OCI-LY3 (cell line): ENCODE data around the gene PDCD4.

Experiments
- H2AFZ ChIP-seq: fragments of 200-600, 300-600 bp; shearing (Covaris generic); 2 replicates; pipeline ENCODE4 v1.6.0; 2014; ENCODE audit warnings: antibody characterized with exemption, low read depth, low read length
- H3K27ac ChIP-seq: fragments of 200-600, 300-600 bp; sonication (generic); 2 replicates; pipeline ENCODE4 v1.5.1; 2014; ENCODE audit warnings: mild to moderate bottlenecking, low read length, moderate library complexity, mixed read lengths
- H3K27me3 ChIP-seq: fragments of 200-600, 300-600 bp; sonication (generic); 2 replicates; pipeline ENCODE4 v1.6.1; 2014; ENCODE audit warnings: low read depth, low read length, mixed read lengths
- H3K36me3 ChIP-seq: fragments of 200-600, 300-600 bp; sonication (generic); replicated peaks from 2 replicates; pipeline ENCODE3; 2014; ENCODE audit warnings: low read depth, low read length, mixed read lengths
- H3K4me1 ChIP-seq: fragments of 300-600, 200-600 bp; sonication (generic); 2 replicates; pipeline ENCODE4 v1.6.1; 2014; ENCODE audit warnings: low read length, mixed read lengths
- H3K4me2 ChIP-seq: fragments of 200-600, 300-600 bp; sonication (generic); 2 replicates; pipeline ENCODE4 v1.6.1; 2014; ENCODE audit warnings: low read length, mixed read lengths
- H3K4me3 ChIP-seq: fragments of 300-600, 200-600 bp; sonication (generic); 2 replicates; pipeline ENCODE4 v1.5.1; 2014; ENCODE audit warnings: antibody characterized with exemption, mild to moderate bottlenecking, low read length, moderate library complexity
- H3K79me2 ChIP-seq: fragments of 300-600, 200-600 bp; shearing (Covaris generic); 2 replicates; pipeline ENCODE4 v1.6.1; 2014; ENCODE audit warnings: mild to moderate bottlenecking, low read length, mixed read lengths
- H3K9ac ChIP-seq: fragments of 300-600, 200-600 bp; shearing (Covaris generic); 2 replicates; pipeline ENCODE4 v1.6.0; 2014; ENCODE audit warnings: mild to moderate bottlenecking, low read length, moderate library complexity
- H3K9me3 ChIP-seq: fragments of 200-600, 300-600 bp; shearing (Covaris generic); 2 replicates; pipeline ENCODE4 v1.6.1; 2014; ENCODE audit warnings: low read length, mixed read lengths; ENCODE audit not compliant: insufficient read depth
- H4K20me1 ChIP-seq: fragments of 200-600, 300-600 bp; sonication (generic); 2 replicates; pipeline ENCODE4 v1.6.1; 2016; ENCODE audit warnings: low read length, mixed read lengths; ENCODE audit not compliant: insufficient read depth
- CTCF ChIP-seq: fragments of 200-600, 300-600 bp; sonication (generic); IDR thresholded peaks from 2 replicates; pipeline ENCODE4 v1.5.1; 2014; ENCODE audit warnings: antibody characterized with exemption, low read length, low read depth
- EZH2phosphoT487 ChIP-seq: fragments of 200-600 bp; shearing (Covaris generic); IDR thresholded peaks from 2 replicates; pipeline ENCODE4 v1.6.1; 2018; ENCODE audit warnings: antibody characterized with exemption, mixed run types, low read depth

Gene PDCD4

GRCh38 chr10:110862961-110863360 lies 8.8 kb upstream of the PDCD4 start:
- Histone ChIP-seq H3K27ac (no peak overlapping the region), H3K9me3 (no peaks in the 10 kb centered on the region), H3K9ac (no peak overlapping the region), H3K27me3 (no peaks in the 10 kb centered on the region), H4K20me1 (no peaks in the 10 kb centered on the region), H3K79me2 (no peaks in the 10 kb centered on the region), H3K4me2 (no peak overlapping the region), H2AFZ (no peak overlapping the region), H3K4me3 (no peak overlapping the region), H3K4me1 (peaks cover 97% of the 10 kb centered on the region), H3K36me3 (no peaks in the 10 kb centered on the region)
- no peak for TF ChIP-seq CTCF
- no peak for TF ChIP-seq EZH2phosphoT487

- Histone ChIP-seq H3K4me2 (no peak overlapping the region), H3K4me1 (peaks cover 97% of the 10 kb centered on the region), H3K36me3 (no peaks in the 10 kb centered on the region)
Observed at GRCh38 chr10:110863361-110863760, 8.4 kb upstream of the PDCD4 start.

GRCh38 chr10:110863956-110864355 lies 7.8 kb upstream of the PDCD4 start:
- H3K36me3 ChIP-seq = no peaks in the 10 kb centered on the region
- peaks cover 98% of the 10 kb centered on the region for H3K4me1 ChIP-seq
- H3K4me3 ChIP-seq = no peak overlapping the region; the same call in 1 of the 2 replicates
- no peak for TF ChIP-seq EZH2phosphoT487
- TF ChIP-seq CTCF = no peak
- H3K27me3 ChIP-seq = no peaks in the 10 kb centered on the region
- no peak overlapping the region for H2AFZ ChIP-seq
- H3K9me3 ChIP-seq = no peaks in the 10 kb centered on the region
- H3K4me2 ChIP-seq = peak overlapping the region; percentile 82
- no peak overlapping the region for H3K9ac ChIP-seq
- peak overlapping the region; percentile 98 for H3K27ac ChIP-seq
- no peaks in the 10 kb centered on the region for H4K20me1 ChIP-seq
- no peaks in the 10 kb centered on the region for H3K79me2 ChIP-seq

More at GRCh38 chr10:110863361-110863760, 8.4 kb upstream of the PDCD4 start:
- Histone ChIP-seq H3K9ac (no peak overlapping the region), H2AFZ (no peak overlapping the region), H3K27ac (no peak overlapping the region), H3K9me3 (no peaks in the 10 kb centered on the region), H3K79me2 (no peaks in the 10 kb centered on the region), H3K4me3 (no peak overlapping the region), H3K27me3 (no peaks in the 10 kb centered on the region), H4K20me1 (no peaks in the 10 kb centered on the region)
- no peak for TF ChIP-seq EZH2phosphoT487
- TF ChIP-seq CTCF = no peak

GRCh38 chr10:110864662-110865140 lies 7.0 kb upstream of the PDCD4 start:
- Histone ChIP-seq H3K27ac (peak overlapping the region; percentile 98), H3K79me2 (no peaks in the 10 kb centered on the region), H4K20me1 (no peaks in the 10 kb centered on the region), H3K4me3 (peak overlapping the region; percentile 47), H3K4me2 (peak overlapping the region; percentile 82), H3K27me3 (no peaks in the 10 kb centered on the region), H3K9me3 (no peaks in the 10 kb centered on the region), H3K4me1 (peaks cover 94% of the 10 kb centered on the region), H3K36me3 (no peaks in the 10 kb centered on the region), H2AFZ (peak overlapping the region; percentile 36; the same call in 1 of the 2 replicates), H3K9ac (peak overlapping the region; percentile 54)
- TF ChIP-seq CTCF = no peak
- no peak for TF ChIP-seq EZH2phosphoT487
